GM11168 (cell line): ENCODE results near the gene SLC26A2.

Source experiments
- in situ Hi-C: fragments of 300-500 bp; cut with MboI; formaldehyde crosslinking; loops from one replicate; pipeline ENCODE4 v1.12.0; 2022; ENCODE audit warnings: low sequenced_read_pairs; ENCODE audit not compliant: unreplicated experiment

SLC26A2 gene

DNA sequence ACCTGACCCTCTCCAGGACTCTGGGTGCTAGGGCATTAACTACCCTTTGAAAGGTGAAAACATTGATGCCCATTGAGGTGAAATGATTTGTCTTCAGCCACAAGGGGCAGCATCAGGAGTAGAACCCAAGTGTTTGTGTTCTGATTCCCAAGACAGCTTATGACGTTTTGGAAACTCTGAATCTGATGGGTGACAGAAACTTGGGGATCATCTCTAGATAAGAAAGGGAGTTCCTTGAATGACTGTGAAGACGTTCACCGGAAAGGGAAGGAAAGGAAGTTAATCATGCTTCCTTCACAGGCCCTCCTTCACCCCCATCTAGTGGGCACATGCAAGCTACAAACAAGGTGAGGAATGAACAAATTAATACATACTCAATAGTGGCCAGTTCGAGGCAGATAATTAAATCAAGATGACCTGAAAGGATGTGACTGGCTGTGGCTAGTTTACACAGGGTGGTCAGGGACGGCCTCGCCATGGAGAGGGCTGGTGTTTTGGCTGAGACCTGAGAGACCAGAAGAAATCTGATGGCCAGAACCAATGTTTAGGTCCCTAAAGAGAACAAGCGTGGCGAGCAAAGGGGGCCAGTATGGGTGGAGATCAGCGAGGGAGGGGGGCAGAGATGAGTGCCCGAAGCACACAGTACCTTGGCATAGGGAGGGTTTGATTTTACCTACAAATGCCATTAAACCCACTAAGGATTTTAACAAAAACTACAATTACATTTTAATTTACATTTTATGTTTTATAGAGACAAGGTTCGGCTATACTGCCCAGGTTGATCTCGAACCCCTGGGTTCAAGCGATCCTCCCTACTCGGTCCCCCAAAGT is 937 bp upstream of the SLC26A2 start:
- in situ Hi-C loops, result loop anchor here (10.0 kb wide), 1 partner anchor 105 kb away; no protein-coding TSS in a partner anchor

DNA sequence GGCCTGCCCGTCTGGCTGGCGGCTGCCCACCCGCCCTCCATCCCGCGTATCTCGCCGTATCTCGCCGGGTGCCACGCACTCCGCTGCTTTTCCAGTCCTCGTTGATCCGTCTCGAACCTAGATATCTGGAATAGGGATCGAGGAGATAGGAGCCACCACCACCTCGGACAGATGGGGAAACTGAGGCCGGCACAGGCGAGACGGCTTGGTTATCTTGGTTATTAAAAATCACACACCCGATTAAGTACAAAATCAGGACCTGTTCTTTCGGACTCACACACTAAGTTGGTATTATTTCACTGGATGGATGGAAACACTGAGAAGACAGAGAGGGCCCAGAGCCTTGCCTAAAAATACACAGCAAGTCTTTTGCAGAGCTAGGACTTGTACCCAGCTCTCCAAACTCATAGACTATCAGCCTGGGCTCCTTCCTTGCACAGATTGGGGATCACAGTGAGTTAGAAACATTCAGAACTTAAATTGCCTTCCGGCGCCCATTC is 678 bp downstream of the SLC26A2 start:
- in situ Hi-C loops, result loop anchor here (10.0 kb wide), 1 partner anchor 106 kb away; no protein-coding TSS in a partner anchor

DNA sequence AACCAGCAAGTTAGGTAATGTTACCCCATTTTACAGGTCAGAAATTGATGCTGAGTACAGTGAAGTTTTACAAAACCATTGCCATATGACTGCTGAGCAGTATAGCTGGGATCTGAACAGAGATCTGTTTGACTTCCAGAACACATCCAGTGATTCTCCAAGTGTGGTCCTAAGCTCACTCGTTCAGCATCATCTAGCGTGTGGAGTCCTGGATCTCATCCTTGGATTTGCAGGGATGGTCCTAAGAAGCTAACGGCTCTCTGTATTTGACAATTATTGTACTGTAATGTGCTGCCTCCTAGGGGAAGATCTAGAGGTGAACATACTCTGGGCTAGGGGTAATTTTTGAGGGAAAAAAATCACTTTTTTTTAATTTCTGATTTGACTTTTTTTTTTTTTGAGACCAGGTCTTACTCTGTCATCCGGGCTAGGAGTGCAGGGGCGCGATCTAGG is 1.4 kb downstream of the SLC26A2 start:
- in situ Hi-C loops, result loop anchor here (10.0 kb wide), 1 partner anchor 107 kb away; no protein-coding TSS in a partner anchor

DNA sequence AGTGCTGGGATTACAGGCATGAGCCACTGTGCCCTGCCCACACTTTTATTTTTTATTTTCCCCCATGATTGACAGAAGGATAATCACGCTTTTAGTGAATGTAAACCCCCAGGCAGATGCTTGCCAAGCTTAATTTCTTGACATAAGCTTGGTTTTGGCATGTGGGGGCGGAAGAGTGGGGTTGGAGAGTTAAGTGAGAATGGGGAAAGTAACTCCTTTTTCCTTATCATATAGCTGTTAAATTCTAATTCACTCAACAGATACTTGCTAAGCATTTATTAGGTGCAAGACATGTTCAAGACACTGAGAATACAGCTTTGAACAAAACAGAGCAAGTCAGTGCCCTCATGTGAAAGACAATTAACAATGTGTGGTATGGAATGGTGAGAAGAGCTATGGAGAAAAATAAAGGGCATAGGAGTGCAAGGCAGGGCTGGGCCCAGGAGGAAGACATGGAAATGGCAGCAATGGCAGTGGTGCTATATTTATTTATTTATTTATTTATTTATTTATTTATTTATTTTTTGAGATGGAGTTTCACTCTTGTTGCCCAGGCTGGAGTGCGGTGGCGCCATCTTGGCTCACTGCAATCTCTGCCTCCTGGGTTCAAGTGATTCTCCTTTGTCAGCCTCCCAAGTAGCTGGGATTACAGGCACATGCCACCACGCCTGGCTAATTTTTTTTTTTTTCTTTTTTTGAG is 2.2 kb downstream of the SLC26A2 start:
- in situ Hi-C loops, result loop anchor here (10.0 kb wide), 1 partner anchor 108 kb away; no protein-coding TSS in a partner anchor

DNA sequence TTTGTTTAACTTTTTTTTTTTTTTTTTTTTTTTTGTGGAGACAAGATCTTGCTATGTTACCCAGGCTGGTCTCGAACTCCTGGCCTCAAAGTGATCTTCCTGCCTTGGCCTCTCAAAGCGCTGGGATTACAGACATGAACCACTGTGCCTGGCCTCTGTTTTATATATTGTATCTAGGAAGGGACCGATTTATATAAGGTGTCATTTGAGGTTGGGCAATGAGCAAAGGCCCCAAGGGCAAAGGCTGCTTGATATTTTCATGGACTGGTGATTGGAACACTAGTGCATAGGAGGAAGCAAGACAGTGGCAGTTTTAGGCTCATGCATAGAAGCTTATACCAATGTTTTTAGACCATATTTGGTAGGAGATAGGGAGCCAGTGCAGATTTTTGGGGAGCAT is 3.2 kb downstream of the SLC26A2 start:
- in situ Hi-C loops, result loop anchor here (10.0 kb wide), 1 partner anchor 109 kb away; no protein-coding TSS in a partner anchor

DNA sequence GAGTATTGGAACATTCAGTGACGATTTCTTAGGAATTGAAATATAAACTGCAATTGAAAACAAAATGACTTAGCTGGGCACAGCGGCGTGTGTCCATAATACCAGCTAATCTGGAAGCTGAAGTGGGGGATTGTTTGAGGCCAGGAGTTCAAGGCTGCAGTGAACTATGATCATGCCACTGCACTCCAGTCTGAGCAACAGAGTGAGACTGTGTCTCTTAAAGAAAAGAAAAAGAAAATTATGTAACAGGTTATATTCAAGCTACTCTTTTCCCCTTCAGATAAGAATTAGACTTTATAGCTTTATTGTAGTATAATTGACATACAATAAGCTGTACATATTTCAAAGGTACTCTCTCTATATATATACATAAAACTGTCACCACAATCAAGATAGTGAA is 6.4 kb downstream of the SLC26A2 start:
- in situ Hi-C loops, result loop anchor here (10.0 kb wide), 1 partner anchor 112 kb away; no protein-coding TSS in a partner anchor

DNA sequence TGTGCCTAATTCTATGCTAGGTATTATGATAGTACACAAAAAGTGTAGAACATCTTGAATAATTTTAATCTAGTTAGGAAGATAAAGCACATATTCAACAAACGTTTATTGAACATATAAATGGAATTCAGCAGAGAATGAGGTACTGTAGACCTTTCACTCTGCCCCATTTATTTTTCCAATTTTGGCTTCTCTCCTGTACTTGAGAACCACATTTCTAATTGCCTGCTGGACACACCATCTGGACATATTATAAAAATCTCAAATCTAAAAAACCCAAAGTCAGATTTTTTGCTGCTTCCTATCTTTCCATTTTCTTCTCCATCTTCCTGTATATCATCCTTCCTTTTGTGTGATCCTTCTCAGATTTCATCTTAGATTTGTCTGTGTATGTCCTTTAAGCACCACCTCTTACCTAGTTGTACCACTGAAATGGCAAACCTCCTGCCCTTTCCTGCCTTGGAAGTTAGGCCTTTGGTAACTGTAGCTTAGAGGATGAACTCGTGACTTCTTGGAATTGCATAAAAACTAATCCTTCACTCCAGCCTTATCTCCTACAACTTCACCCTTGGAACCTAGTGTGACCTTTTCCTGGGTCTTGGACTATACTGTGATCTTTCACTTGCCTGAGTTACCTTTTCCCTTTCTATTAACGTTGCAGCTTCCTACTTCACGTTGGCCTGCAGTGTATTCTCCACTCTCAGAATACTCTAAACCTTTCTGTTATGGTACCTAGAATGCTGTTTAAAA is 8.8 kb downstream of the SLC26A2 start:
- in situ Hi-C loops, result loop anchor here (10.0 kb wide), 1 partner anchor 115 kb away; no protein-coding TSS in a partner anchor

DNA sequence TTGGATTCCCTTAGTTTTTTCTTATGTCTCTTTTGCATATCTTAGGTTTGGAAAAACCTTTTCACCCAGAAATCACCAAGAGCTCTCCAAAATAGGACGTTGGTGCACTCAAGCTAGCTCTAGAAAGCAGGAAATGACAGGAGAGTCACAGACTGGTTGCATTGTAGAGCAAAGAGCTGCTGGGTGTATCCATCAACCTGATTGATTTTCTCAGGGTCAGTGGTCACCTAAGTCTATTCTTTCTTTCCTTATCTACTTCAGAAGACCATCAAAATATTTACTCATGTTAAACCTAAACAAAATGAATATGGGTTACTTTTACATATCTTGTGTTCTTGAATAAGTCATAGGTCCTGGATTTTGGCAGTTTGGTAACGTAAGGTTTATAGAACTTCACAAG is 14.9 kb downstream of the SLC26A2 start:
- in situ Hi-C loops, result no loop called here

DNA sequence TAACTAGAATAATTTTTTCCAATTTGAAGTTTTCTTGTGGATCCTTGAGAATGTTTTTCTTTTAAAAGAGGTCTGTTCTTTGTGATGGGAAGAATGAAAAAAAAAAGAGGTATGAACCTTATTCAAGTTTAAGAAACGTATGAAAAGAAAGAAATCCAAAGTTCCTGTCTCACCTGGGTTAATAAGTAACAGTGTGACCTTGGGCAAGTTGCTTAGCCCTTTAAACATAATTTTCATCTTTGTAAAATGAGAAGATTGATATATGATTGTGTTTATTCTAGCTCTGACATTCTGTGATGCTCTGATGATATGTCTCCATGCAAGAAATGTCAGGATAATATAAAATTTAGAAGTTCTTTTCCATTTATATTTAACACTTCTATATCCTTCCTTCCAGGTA is 19.3 kb downstream of the SLC26A2 start:
- in situ Hi-C loops, result loop anchor here (10.0 kb wide), 1 partner anchor 345 kb away; no protein-coding TSS in a partner anchor

DNA sequence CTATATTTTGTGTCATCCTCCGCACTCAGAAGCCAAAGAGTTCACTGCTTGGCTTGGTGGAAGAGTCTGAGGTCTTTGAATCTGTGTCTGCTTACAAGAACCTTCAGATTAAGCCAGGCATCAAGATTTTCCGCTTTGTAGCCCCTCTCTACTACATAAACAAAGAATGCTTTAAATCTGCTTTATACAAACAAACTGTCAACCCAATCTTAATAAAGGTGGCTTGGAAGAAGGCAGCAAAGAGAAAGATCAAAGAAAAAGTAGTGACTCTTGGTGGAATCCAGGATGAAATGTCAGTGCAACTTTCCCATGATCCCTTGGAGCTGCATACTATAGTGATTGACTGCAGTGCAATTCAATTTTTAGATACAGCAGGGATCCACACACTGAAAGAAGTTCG is 20.6 kb downstream of the SLC26A2 start:
- in situ Hi-C loops, result loop anchor here (10.0 kb wide), 1 partner anchor 346 kb away; no protein-coding TSS in a partner anchor

DNA sequence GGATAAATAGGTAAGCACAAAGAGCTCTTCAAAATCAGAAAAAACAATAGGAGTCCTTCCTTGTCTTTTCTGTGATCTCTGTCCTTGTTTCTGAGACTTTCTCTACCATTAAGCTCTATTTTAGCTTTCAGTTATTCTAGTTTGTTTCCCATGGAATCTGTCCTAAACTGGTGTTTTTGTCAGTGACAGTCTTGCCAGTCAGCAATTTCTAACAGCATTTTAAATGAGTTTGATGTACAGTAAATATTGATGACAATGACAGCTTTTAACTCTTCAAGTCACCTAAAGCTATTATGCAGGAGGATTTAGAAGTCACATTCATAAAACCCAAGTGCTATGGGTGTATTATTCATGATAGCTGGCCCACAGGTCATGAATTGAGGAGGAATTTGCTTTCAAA is 21.9 kb downstream of the SLC26A2 start:
- in situ Hi-C loops, result loop anchor here (10.0 kb wide), 1 partner anchor 348 kb away; no protein-coding TSS in a partner anchor

DNA sequence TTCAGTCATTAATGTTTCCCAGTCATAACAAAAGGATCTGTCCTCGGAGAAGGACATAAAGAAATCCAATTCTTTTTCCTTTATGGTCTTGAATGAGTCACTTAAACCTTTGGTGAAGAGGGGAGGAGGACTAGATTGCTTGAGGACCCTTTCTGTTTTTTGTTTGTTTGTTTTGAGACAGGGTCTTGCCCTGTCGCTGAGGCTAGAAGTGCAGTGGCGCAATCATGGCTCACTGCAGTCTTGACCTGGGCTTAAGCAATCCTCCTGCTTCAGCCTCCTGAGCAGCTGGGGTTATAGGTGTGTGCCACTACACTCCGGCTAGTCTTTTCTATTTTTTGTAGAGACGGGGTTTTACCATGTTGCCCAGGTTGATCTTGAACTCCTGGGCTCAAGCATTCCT is 27.6 kb downstream of the SLC26A2 start:
- in situ Hi-C loops, result loop anchor here (10.0 kb wide), 1 partner anchor 353 kb away; no protein-coding TSS in a partner anchor

DNA sequence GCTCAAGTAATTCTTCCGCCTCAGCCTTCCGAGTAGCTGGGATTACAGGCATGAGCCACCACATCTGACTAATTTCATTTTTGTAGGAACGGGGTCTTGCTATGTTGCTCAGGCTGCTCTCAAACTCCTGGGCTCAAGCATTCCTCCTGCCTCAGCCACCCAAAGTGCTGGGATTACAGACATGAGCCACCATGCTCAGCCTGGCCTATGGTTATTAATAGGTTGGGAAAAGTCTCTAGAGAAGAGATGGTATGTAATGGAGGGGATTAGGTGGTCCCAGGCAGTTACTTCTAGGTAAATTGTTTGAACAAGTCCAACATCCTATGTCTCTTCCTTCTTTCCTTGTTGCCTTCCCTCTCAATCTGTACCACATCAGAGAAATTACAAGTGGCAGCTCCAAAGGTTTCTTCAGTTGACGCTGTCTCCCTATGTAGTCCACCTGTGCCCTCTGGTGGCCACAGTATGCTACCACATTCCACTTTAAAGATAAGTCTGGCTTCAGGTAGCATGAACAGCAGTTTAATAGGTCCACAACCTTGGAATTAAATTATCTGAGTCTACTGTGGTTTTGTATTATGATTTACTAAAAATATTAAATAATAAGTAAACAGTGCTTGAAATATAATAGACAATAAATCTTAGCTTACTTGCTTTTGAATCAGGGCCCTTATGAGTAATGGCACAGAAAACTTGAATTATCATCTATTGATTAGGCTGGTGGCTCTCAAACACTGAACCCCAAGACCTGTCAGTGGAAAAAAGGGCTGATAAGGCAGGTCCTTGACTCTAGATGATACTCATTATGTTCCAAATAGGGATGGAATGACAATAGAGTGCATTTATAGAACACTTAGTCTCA is 30.2 kb downstream of the SLC26A2 start:
- in situ Hi-C loops, result no loop called here

DNA sequence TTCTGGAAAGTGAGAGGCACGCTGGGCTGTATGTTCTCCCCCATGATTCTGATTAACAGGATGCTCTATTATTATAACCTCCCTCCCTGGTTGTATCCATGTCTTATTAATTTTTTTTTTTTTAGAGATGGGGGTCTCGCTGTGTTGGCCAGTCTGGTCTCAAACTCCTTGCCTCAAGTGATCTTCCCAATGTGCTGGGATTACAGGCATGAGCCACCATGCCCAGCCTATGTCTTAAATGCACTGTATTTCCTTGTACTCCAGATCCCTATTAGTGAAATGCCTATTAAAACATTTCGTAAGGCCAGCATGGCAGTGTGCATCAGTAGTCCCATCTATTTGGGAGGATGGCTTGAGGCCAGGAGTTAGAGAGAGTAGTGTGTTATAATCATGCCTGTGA is 32.9 kb downstream of the SLC26A2 start:
- in situ Hi-C loops, result no loop called here

DNA sequence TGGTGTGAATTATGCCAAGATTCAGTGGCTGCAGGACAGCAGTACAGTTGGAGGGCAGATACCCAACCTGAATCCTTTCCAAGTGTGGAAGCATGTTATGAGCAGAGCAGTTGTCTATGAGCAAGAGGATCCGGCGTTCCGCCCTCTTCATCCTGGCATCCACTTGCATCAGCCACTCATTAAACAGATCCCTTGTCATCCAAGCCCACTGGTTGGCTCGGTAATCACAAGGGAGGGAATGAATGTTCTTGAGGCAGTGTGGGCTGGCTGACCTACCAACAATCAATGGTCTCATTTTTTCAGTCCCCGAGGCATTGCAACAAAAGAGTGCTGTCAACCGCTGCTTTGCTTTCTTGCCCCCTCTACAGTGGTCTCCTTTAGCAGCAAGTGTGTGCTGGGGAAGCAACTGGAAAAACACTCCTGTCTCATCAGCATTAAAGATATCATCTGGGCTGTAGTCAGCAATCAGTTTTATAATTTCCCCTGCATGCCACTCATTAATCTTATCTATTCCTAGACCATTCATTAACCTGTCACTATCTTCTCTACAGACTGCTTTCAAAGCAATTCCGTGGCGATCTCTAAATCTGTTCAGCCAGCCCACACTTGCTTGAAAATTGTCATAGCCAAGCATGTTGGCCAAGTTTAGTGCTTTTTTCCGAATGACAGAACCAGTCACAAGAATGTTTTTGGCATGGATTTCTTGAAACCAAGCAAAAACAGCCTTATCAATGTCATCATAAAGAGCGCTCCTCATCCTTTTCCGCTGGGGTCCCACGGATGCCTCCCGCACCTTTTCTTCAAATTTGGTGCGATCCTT is 35.0 kb downstream of the SLC26A2 start:
- in situ Hi-C loops, result no loop called here

DNA sequence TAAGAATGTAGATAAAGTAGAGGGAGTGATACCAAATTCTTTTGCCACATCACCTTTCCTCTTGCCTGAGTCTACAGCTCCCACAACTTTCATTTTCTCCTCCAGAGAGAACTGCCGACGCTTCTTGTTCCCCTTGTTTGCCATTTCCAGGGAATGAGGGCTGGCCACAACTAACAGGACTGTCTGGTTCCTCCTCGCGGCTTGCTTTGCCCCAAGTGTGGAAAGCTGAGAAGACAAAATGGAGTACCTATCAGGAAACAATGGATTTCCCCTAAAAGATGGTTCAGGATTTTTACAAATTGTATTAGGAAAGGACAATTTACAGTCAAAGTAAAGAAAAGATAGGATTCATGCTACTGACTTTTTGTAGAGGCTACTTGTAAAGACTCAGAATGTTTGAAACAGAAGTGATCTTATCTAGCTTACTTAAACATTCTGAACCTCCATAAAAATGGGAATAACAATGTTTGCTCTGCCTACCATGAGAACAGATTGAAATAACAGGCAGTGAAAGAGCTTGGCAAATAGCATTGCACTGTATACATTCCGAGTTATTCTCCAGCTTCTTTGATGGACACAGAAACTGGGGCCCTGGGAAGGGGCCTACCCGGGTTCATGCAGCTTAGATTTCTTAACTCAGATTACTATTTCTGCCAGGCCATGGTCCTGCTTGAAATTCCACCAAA is 35.8 kb downstream of the SLC26A2 start:
- in situ Hi-C loops, result no loop called here

DNA sequence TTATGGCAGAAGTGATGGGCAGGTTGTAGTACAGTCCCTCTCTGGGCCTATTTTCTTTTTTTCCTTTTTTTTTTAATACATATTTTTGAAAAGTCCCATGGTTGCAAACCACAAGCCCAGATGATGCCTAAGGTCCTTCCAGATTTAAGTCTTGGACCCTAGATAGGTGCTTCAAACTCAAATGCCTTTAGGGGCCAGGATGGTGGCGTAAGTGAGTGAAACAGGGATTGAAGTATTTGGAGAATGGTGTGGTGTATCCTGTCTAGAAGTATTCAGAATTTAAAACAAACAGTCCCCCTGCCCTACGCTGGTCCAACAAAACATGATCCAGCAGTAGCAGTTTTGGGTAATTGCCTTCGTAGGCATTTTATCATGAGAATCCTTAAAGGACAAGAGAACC is 37.7 kb downstream of the SLC26A2 start:
- in situ Hi-C loops, result no loop called here

DNA sequence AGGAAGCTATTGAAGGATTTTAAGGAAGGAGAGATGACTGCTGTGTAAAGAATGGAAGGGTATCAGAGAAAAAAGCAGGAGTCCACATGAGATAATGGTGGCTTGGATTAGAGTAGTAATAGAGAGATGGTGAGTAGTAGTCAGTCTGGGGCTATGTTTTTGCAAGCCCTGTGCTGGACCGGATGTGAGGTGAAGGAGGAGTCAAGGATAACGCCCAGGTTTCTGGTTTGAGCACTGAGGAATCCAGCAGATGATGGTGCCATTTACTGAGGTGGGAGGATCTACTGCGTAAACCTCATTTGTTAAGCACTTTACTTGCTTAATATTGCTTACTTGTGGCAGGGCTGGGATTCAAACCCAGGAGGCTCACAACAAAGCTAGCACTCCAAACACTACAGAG is 38.8 kb downstream of the SLC26A2 start:
- in situ Hi-C loops, result no loop called here
